OCI-LY3 (cell line): ENCODE data around the gene C16orf86.

Experiments used
- CTCF ChIP-seq: fragments of 200-600, 300-600 bp; sonication (generic); IDR thresholded peaks from 2 replicates; pipeline ENCODE4 v1.5.1; 2014; ENCODE audit warnings: antibody characterized with exemption, low read length, low read depth
- EZH2phosphoT487 ChIP-seq: fragments of 200-600 bp; shearing (Covaris generic); IDR thresholded peaks from 2 replicates; pipeline ENCODE4 v1.6.1; 2018; ENCODE audit warnings: antibody characterized with exemption, mixed run types, low read depth

- TF ChIP-seq CTCF: no peak
- TF ChIP-seq EZH2phosphoT487: no peak
Observed at GRCh38 chr16:67660564-67661028, 6.0 kb upstream of the C16orf86 start, which contains the start of gene PARD6A.
